Fibroblast of peridontal ligament (primary cell): ENCODE measurements around the gene XPO6.

ENCODE experiments used
- DNase-seq: peaks from one replicate; pipeline ENCODE4 v3.0.0-alpha.2; 2010; ENCODE audit errors: extremely low read depth

XPO6 gene

DNA sequence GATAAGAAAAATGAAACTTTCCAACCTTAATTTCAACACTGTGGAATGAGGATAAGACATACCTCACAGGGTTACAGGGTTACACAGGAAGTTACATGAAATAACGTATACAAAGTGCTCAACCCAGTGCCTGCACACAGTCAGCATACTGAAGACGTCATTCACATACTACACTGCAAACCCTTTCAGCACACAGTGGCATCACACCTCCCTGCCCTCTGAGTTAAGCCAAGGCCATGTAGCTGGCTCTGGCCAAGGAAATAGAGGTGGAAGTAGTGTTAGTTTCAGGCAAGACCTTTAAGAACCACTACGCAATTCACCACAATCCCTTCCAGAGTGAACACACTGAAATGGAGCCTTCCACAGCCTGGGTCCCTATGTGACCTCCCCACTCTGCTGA is 101.7 kb downstream of the XPO6 start:
- no peak for DNase-seq

DNA sequence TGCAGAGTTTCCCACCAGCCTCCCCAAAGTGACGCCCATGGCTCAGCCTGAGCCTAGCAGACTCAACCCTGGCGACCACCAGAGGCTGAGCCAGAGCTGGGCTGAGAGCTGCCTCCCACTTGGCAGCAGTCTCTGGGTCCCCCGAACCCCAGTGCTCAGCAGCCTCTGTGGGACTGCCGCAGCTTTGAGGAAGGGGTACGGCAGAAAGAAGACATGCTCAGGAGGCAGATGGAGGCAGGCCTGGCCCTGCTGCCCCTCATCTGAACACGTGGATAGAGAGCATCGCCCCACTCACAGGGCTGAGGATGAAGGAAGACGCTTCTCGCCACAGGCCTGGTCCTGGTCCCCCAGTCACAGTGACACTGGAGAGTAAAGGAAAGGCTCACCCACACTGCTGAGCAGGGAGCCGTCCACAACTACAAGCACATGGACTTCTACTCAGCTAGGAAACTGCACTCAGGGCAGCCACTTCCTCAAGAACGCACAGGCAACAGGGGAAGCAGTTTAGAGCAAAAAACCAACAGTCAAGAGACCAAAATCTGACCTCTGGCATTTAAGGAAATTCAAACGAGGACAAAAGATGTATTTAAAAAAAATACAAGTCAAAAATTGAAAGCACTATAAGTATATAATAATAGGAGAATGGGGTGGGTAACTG is 103.0 kb downstream of the XPO6 start:
- no peak for DNase-seq

DNA sequence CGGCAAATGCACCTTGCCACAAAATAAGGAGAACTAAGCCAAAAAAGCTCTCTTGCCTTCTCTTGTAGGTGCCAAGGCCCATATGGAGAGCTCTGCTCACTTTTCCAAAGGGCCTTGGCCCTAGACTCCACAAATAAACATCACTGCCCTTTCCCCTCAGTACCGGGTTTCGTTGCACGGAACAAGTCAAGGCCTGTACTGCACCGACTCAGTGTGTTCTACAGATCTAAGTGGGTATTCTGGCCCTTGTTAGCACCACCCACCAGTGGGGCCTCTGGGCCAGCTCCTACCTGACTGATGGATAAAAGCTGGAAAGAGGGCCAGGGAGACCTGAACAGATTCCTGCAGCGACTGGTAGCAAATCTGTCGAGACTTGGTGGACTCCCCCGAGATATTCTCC is 104.5 kb downstream of the XPO6 start:
- DNase-seq, result no peak

DNA sequence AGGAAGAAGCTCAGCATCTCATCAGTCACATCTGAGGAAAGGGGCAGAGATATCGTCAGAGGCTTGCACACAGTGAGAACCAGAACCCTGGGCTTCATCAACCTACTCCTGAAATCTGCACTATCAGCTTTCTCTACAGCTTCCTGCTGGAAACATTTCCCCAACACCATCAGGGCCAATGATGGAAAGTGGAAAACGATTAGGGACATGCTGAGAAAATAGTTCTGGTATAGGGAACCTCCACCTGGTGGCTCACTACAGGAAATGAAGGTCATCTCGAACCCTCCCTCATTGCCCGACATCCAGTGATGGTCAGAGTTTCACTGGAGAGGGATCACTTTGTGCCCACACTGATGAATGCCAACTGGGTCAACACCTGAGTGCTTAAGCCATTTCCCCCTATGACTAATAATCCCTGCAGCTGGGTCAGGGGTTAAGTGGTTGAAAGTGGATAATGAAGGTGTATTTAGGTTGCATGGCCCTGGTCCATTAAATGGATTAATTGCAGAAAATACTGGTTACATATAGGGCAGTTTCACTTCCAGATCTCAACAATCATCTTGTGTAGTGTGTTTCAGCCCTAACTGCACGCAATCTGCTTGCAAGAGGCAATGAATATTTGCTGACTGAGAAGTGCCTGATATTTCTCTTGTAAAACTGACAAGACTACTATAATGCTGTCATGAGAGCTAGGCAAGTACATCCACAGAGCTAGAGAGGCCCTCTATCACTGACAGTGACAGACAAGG is 105.1 kb downstream of the XPO6 start:
- DNase-seq, result no peak

DNA sequence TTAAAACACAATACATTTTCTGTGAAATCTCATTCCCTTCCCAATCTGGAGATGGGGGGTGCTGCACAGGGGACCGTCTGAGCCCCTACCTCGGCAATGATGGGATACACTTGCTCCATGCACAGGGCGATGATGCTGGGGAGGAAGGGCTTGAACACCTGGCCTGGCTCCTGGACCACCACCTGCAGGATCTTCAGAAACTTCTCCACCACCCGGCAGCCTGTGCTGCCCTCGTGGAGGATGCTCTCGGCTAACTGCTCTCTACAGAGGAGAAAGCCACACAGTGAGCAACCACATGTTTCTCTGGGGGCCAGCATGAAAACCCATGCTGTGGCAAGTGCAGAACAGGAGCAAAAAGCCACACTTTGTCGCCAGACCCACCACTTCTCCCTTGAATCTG is 105.8 kb downstream of the XPO6 start:
- DNase-seq, result no peak

DNA sequence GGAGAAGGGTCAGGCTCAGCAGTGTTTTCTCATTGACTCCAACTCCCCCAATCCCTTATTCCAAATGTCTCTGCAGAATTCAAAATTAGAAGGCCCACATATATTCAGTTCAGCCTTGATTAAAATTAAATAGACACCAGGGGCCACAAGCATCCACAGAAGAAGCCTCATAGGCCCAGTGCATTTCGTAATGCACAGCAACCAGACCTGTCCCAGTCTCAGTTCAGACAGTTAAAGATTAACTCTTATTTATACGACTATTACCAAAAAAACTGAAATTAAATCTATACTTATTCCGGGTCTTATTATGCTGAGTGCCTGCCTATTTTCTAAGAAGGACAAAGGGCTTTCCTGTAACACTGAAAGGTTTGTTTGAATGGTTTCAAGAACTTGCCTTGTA is 106.5 kb downstream of the XPO6 start:
- DNase-seq, result no peak

DNA sequence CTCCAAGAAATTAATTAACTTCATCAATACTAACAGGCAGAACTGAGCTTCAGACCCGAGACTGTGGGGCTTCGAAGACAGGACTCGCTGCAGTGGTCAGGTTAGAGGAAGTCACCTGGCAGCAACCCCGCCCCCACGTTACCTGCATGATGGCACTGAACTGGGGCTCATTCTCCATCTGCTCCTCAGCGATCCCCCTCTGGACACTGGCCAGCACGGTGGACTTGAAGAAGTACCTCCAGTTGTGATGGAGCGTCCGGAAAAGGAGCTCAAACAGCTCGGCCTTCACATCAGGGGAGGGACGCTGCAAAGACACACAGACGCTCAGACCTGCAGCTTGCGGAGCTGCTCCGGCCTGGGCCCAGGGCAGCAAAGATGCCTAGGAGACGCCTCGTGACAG is 107.4 kb downstream of the XPO6 start:
- DNase-seq, result no peak

DNA sequence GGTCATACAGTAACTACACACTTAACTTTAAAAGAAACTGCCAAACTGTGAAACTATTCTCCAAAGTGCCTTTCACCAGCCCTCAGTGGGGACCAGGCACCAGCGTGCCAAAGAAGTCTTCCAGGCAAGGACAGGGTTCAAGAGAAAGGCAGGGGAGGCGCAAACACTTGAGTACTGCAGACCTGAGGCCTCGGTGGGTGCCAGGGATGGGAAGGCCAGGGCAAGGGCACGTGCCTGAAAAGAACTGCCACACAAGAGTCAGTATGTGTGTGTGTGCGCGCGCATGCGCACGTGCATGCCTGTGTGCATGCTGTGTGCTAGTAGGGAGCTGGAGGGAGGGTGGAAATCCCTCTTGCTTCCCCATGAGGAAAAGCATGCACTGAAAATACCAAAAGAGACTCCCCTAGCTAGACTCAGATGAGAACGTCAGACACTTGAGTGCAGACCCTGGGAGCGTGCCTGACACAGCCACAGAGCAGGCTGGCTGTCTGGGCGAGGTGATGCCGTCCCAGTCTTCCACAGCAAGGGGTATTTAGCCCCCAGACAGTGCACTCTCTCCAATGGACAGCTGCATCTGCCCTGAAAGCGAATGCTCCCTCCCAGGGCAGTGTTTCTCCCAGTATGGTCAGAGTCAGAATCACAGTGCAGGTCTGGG is 108.1 kb downstream of the XPO6 start:
- DNase-seq, result no peak

DNA sequence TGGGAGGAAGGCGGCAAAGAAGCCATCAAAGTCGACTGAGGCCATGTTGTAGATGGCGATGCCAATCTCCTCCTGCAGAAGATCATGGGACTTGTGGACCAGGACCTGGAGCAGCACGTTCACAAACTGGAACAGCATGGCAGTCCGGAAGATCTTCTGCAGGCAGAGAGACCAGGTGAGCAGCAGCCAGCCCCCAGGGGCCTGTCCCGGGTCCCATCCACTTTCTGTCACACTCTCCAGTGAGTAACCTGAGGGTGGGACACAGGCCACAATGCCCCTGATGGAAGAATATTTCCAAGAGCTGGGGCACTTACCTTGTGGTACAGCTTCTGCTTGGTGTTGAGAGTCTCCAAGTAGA is 110.3 kb downstream of the XPO6 start:
- no peak for DNase-seq

DNA sequence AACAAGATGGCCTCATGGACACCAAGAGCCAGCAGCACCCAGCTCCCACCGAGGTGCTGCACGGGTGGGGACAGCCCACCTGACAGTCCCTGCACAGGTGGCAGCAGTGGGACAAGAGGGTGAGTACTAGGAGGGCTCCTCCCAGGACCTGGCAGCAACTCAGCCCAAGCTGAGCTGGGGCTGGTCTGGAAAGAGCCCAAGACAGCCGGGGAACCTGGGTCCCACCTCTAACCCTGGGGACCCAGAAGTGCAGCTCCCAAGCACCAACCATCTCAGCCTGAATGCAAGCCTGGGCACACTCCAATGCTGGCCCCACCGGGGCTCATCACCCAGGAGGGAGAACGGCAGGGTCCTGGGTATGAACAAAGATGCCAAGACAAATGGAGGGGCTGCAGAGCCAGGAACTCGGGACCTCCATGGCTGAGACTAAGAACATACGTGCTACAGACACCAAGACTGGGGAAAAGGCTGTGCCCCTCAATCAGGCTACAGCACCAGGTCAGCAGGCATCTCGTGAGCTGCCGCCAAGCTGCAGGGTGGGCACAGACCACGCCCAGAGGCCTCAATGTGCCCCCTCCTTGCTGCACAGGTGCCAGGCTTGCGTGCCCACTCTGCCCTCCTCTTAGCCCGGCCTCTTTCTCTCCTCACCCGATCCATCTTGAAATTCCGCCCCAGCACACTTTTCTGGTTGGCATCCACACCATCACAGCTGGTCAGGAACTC is 110.8 kb downstream of the XPO6 start:
- no peak for DNase-seq

DNA sequence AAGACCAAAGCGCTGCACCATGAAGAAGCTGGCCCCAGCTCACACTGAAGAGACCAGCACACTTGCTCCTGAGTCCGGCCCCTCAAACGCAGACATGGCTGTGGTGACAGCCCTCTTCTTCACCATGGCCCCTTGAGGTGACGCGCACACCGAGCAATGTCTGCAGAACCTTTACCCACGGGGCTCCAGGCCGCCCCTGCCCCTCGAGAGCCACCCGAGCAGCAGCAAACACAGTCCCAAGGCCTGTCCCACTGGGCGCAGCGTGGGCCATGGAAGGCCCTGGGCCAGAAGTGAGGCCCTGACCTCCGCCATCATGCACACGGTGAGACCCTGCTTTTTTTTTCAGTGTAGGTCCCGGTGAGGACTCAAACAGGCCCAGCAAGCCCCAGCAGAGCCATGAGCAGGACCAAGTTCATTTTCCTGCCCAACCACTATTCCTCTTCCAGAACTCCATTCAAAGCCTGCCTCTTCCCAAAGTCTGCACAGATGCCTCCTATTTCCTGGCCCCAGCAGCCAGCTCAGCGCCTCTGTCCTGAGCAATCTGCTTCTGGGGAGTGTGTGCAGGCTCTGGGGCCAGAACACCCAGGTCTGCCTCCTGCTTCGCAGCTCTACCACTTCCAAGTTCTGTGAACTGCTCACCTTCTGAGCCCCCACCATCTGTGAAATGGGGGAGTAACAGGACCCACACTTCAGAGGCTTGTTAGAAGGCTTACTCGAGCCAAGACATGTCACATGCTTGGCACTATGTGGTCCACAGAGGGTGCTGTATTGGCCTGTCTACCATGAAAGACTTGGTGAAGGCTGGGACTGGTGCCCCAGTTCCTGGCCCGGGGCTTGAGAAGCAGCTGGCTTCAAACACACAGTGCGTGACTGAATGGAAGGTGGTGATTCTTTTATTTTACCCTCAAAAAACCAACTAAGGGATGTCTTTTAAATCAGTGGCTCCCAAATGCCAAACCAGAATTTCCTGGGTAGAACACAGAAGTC is 112.5 kb downstream of the XPO6 start:
- no peak for DNase-seq

DNA sequence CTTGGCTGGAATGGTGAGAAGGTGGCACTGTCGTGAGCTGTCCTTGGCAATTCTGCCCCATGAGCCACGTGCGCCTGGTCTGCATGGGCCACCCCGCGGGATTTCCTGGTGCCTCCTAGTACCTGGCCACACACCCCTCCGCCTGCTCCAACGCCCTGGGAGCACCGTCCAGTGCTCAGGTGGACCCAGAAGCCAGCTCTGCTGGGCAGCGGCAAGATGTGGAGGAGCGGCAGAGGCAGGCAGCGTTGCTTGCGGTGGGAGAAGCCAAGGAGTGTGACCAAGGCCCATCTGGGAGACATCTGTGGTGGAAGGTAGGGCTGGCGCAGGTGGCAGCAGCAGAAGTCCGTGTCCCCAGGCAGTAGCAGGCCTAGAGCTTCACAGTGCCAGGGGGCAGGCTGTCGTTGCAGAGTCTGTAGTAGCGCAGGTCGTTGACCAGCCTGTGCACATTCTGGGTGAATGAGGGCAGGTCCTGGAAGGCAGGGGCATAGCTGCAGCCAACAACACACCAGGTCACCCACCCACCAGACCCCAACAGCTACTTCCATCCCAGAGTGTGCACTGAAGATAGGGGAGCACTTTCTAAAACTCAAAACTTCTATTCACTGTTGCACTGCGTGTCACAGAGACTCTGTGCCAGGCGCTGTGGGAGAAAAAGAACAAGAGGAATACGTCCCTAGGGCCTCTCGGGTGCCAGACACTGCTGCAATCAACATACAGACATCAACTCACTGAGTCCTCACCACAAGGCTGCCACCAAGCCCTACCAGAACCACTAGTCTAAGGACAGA is 113.4 kb downstream of the XPO6 start:
- no peak for DNase-seq

DNA sequence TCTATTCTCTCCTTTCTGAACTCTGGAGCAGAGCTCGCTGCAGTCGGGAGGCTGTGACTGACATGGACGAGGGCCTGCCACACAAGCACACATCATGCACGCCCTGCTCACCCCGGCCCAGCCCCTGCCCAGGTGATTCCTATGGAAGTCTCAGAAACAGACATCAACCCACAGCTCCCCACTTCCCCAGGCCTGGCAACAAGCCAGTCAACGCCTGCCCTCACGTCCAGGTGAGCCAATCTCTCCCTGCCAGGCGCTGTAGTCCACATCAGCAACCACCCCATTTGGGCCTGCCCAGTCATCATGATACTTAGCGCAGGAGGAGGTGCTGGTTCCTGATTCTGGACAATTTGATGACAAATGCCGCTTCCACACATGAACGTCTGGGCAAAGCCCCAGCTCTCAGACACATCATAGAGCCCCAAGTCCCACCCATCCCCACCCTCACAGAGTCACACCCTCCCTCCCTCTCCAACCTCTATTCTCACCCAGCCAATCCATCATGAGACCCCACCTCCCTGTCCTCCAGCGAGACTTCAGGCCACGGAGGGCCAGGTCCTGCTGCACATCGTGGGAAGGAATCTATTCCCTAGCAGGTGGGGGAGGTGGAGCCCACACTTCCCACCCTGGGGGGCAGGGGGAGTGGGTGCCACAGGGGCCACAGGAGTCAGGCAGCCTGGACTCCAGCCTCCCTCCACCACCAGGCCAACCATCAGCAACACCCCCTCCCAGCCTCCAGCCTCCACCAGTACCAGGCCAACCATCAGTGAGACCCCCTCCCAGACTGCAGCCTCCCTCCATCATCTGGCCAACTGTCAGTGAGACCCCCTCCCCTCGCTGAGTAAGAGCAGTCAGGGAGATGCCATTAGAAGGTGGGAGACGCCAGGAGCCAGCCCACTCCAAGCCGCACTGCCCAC is 114.5 kb downstream of the XPO6 start:
- no peak for DNase-seq

DNA sequence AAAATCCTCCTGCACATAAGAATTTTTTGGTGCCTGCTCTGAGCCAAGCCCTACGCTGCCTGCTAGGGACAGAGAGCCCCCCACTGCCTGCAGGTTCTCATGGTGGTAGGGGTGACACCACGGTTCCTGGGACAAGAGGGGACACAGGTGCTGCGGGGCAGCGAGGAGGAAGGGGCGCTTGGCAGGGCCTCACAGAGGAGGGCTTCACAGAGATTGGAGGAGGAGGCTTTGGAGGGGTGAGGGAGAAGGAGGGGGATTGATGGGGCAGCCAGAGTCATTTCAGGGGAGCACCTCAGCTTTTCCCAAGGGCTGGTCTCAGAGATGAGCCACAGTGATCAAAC is 118.4 kb downstream of the XPO6 start:
- DNase-seq, result no peak

DNA sequence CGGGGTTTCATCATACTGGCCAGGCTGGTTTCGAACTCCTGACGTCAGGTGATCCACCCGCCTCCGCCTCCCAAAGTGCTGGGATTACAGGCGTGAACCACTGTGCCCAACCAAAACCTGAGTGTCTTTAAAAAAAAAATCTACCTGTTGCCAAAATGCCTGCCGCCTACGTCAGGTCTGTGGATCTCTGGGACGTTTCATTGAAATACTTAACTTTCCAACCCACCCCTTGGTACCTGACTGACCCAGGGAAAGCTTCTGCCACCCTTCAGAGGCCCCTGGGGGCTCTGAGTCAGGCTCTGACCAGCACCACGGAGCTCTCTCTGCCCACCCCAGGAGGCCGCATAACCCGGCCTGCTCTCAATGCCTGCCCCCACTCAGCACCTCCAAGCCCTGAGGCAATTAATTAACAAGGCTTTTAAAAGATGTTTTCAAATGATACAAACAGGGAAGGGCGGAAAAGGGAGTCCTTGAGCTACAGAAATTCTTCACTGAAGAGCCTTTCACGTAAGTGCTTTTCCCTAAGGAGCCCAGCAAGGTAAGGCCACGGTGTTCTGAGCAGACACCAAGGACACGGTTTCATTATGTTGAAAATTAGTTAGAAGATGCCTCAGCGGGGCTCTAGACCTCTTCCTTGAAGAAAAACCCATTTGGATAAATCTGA is 118.9 kb downstream of the XPO6 start:
- DNase-seq, result no peak

DNA sequence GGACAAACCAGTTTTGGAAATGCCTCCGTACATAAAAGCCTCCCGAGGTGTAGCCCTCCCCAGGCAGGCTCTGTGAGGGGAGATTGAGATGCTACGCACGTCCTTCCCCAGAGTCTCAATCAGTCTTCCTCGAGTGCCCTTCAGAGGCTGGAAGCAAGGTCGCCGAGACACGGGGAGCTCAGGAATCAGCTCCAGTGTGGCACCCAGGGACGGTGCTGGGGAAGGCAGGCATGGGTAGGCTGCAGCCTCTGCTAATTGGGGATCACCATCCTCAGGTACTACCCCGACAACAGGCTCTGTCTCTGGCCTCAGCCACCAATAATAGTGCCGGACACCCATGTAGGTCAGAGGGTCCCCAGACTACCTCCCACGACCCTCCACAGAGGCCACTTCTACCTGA is 120.1 kb downstream of the XPO6 start:
- DNase-seq, result no peak

DNA sequence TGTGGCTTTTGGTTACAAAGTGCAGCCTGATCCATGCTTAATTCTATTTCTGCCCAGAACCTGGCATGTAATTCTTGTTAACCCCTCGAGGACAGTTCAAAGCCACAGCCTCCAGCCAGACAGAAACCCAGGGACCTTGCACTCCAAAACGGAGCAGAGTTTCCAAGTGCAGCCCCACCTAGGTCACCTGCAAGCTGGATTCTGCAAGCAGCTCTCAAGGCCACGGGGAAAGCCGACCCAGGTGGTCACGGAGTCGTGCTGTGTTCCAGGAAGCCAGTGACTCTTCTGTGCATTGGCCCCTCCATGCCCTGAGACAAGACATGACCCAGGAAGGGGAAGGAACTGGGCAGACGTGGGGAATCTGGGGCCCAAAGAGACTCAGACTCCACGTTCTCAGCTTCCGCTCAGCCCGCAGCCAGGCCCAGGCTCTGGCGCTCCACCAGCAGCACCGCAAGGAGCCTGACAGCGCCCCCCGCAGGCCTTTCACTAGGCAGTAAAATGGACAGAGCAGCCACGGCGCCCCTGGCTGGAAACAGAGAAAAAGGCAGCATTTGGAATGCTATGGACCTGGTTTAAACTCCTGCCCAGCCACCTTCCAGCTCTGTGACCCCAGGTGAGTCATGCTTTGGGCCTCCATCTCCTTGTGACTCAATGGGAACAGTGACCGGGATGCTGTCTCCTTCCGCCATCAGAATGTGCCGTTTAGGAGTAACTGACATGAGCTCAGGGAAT is 121.0 kb downstream of the XPO6 start:
- no peak for DNase-seq

DNA sequence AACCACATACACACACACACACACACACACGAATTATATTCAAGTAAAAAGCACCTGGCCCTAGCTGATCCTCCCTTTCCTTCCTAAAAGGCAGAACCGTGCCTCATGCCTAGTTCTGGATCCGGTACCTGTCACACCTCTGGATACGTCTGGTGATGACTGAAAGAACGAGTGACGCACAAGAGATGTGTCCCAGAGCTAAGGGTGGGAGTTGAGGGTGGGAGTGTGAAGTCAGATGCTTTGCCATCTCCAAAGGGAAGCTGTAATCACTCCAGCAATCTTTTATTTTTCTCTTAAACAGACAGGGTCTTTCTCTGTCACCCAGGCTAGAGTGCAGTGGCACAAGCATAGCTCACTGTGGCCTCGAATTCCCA is 121.8 kb downstream of the XPO6 start:
- no peak for DNase-seq
